Fibroblast of lung (primary cell): Measurements from ENCODE around the gene MSX1.

ENCODE experiments used
- CTCF ChIP-seq, 2 donors: IDR thresholded peaks in 1 of 2; conservative IDR thresholded peaks in 1 of 2; 1 replicate in 1 of 2; 2 replicates in 1 of 2; pipeline ENCODE4 v1.5.1; 2011 to 2012; ENCODE audit warnings: low read length in 2 of 2, control low read depth in 1 of 2, inconsistent platforms in 1 of 2, low read depth in 1 of 2, mild to moderate bottlenecking in 1 of 2
- EZH2 ChIP-seq: IDR thresholded peaks from 2 replicates; pipeline ENCODE4 v1.5.1; 2012; ENCODE audit warnings: low read length, control low read depth, mild to moderate bottlenecking; ENCODE audit errors: missing control alignments

- TF ChIP-seq CTCF (conservative IDR thresholded peaks at IDR 0.05 in 1 of 2, IDR thresholded peaks at IDR 0.05 in 1 of 2; ENCODE audit: low read depth in 1 of 2, low read length in 2 of 2) (no peak), EZH2 (no peak)
Measured at GRCh38 chr4:4865705-4866123, 6.2 kb downstream of the MSX1 start.
